Dedifferentiated amniotic fluid mesenchymal stem cell (primary cell): ENCODE measurements around the gene SRPX.

Experiments used
- DNase-seq: peaks from one replicate; pipeline ENCODE4 v3.0.0-alpha.2; 2016; ENCODE audit errors: extremely low spot score

Gene SRPX

GRCh38 chrX:38138900-38139299 lies 81.8 kb downstream of the SRPX start:
- DNase-seq: no peak

- DNase-seq: no peak
Measured at GRCh38 chrX:38138157-38138891, 82.3 kb downstream of the SRPX start.

DNA sequence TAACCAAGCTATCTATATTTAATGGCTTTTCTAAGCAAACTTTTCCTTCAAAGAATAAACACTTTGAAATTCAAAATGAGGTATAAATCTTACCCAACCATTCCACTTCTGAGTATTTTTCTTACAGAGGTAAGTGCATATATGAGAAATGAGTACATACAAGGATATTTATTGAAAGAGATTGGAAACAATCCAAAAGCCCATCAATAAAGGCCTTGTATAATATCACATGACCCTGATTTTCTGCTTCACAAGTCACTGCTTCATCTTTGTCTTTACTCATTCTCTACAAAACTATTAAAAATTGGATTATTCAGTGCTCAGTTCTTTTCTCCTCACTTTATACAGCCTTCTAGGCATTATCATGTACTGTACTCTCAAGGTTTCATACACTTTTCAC lies 91.3 kb downstream of the SRPX start:
- no peak for DNase-seq

- no peak for DNase-seq
Measured at GRCh38 chrX:38127961-38128360, 92.7 kb downstream of the SRPX start.

- DNase-seq: no peak
Measured at GRCh38 chrX:38126179-38126578, 94.5 kb downstream of the SRPX start.

- DNase-seq: no peak
Measured at GRCh38 chrX:38124000-38124399, 96.7 kb downstream of the SRPX start.

- no peak for DNase-seq
Measured at GRCh38 chrX:38117485-38117884, 103.2 kb downstream of the SRPX start.

- no peak for DNase-seq
Measured at GRCh38 chrX:38116706-38117105, 104.0 kb downstream of the SRPX start.

DNA sequence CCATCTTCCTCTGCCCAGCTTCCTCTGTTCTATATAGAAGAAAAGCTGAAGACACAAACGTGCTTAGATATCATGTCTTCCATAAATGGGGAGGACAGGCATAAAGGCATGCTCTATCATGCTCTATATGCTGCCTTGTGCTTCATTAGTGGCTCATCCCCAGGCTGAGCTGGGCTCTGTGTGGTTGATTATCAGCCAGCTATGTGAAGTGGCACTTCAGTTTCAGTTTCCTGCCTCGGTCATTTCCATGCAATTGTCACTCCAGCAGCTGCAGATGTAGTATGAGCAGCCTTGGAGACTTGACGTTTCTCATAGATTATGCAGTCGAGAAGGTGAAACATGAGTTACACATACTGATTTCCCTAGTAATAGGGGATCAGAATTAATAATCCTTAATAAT lies 108.1 kb downstream of the SRPX start:
- no peak for DNase-seq

GRCh38 chrX:38111196-38111595 lies 109.5 kb downstream of the SRPX start:
- DNase-seq: no peak

- no peak for DNase-seq
Measured at GRCh38 chrX:38110231-38110630, 110.4 kb downstream of the SRPX start.

DNA sequence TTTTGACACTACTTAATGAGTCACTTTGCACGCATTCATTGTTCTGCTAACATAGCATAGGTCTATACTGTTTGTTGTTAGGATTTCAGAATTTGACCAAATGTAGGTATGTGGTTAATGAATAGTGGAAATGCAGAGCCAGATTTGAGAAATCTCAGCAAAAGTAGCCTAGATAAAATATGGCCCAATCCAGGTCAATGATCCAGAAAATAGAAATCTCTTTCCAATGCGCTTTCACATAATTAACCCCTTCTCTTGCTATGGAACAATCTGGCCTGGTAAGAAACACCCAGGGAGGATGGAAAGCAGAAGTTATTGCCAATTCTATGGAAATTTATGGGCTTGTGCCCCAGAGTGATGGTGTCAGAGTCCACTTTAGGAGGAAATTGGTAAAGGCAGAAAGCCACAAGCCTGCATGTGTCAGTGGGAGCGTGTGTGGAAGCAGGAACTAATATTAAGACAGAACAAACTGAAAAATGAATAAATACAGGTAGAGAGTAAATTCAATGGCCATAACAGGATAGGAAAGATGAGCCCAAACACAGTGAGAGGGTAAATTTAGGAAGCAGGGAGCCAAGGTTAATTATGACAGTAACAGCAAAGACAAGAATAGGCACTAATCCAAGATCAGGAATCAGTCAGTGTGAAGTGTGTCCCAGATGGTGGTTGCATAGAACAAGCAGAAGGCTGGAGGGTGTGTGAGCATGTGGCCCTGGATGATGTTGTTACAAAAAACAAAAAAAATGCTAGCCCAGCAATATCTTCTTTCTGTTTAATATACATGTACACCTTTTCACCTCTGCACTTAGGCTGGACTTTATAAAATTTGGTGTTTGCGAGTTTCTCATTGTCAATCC lies 111.4 kb downstream of the SRPX start:
- no peak for DNase-seq

GRCh38 chrX:38108364-38108763 lies 112.3 kb downstream of the SRPX start:
- DNase-seq: no peak

DNA sequence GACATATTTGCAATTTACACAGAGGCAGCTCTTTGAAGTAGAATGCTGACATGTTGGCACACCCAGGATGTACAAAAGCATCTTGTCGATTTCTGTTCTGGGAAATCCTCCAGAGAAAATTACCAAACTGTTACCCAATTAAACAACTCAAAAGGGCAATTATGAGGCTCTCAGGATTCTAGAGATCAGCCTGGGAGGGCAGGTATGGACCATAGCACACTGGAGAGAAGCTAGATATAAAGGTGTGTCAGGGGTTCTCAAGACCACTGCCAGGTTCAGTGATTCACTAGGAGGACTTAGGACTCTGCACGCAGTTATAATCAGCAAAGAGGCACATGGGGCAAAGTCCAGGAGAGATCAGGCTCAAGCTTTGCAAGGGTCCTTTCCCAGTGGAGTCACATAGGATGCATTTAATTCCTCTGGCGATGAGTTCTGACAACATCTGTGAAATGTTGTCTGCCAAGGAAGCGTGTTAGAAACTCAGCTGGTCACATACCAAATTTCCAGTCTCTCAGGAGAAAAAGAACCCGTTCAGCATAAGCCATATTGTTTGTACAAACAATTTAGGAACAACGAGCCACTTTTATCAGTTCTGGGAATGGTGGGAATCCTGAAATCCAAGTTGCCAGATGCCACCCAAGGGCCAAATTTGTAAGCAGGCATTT lies 113.5 kb downstream of the SRPX start:
- DNase-seq: no peak

DNA sequence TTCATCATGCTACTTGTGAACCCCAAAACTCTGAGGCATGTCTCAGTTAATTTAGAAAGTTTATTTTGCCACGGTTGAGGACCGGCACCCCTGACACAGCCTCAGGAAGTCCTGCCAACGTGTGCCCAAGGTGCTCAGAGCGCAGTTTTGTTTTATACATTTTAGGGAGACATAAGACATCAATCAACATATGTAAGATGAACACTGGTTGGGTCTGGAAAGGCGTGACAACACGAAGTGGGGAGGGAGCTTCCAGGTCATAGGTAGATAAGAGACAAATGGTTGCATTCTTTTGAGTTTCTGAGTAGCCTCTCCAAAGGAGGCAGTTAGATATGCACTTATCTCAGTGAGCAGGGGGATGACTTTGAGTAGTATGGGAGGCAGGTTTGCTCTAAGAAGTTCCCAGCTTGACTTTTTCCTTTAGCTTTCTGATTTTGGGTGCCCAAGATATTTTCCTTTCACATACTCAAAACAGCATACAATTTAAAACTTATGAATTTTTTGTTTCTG lies 115.4 kb downstream of the SRPX start:
- DNase-seq: no peak

GRCh38 chrX:38103857-38104812 lies 116.5 kb downstream of the SRPX start:
- DNase-seq: no peak

DNA sequence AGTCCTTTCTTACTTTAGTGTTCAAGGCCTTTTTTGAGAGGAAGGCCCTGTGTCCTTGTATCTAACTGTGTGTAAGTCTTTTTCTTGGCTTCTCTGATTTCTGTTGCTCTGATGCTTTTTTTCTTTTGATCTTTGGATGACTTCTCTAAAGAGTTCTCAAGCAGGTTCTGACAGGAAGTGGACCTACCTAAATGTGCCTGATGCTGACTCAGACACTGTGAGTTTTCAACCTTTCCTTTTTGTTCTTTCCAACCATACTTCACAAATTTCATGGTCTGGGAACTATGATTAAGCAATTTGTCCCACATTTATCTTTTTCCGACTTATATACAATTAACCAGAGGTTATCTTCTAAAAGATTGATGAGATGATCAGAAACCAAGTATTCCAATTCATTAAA lies 117.8 kb downstream of the SRPX start:
- no peak for DNase-seq

- DNase-seq: no peak
Measured at GRCh38 chrX:38102240-38102639, 118.4 kb downstream of the SRPX start.

- no peak for DNase-seq
Measured at GRCh38 chrX:38099688-38100087, 121.0 kb downstream of the SRPX start.
